DND-41 (cell line): Measurements from ENCODE around the gene CLN6.

Experiments
- EZH2 ChIP-seq: IDR thresholded peaks from 3 replicates; pipeline ENCODE4 v1.6.1; 2012; ENCODE audit warnings: borderline replicate concordance, low read depth, mild to moderate bottlenecking, moderate library complexity, low read length, inconsistent platforms; ENCODE audit not compliant: severe bottlenecking
- TF ChIP-seq, protein P1 (sequence below): IDR thresholded peaks from 2 replicates; pipeline ENCODE4 v1.5.1; 2012; ENCODE audit warnings: borderline replicate concordance, low read length, moderate library complexity, mild to moderate bottlenecking; ENCODE audit not compliant: poor library complexity, severe bottlenecking; ENCODE audit errors: extremely low read depth

GRCh38 chr15:68274201-68274848, 44.8 kb upstream of the CLN6 start:
- TF ChIP-seq EZH2 = no peak
- TF ChIP-seq, protein P1, sequence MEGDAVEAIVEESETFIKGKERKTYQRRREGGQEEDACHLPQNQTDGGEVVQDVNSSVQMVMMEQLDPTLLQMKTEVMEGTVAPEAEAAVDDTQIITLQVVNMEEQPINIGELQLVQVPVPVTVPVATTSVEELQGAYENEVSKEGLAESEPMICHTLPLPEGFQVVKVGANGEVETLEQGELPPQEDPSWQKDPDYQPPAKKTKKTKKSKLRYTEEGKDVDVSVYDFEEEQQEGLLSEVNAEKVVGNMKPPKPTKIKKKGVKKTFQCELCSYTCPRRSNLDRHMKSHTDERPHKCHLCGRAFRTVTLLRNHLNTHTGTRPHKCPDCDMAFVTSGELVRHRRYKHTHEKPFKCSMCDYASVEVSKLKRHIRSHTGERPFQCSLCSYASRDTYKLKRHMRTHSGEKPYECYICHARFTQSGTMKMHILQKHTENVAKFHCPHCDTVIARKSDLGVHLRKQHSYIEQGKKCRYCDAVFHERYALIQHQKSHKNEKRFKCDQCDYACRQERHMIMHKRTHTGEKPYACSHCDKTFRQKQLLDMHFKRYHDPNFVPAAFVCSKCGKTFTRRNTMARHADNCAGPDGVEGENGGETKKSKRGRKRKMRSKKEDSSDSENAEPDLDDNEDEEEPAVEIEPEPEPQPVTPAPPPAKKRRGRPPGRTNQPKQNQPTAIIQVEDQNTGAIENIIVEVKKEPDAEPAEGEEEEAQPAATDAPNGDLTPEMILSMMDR = no peak
